HG03196 (cell line): ENCODE data around the gene CATSPER1.
"Not testable (repeated sequence)": the region's sequence is repeated elsewhere in the genome, so short reads cannot be mapped to it uniquely, and the experiment has no call there.

Experiments
- ATAC-seq: cut with Tn5 transposase; IDR thresholded peaks from one replicate; pipeline ENCODE4 v1.9.1; 2021; ENCODE audit not compliant: unreplicated experiment

CATSPER1 gene

GRCh38 chr11:66051766-66052663 is 25.7 kb upstream of the CATSPER1 start, which contains the start of gene SF3B2:
Gene SF3B2 (plus strand): TSS chr11:66052364. CDS start chr11:66052385, 21 bp downstream.
- peak; percentile 91 for ATAC-seq

- no peak for ATAC-seq
Observed at GRCh38 chr11:66051371-66051765, 25.1 kb upstream of the CATSPER1 start.

- no peak for ATAC-seq
Observed at GRCh38 chr11:66050581-66051231, 24.4 kb upstream of the CATSPER1 start.

- no peak for ATAC-seq
Observed at GRCh38 chr11:66048547-66049323, 22.5 kb upstream of the CATSPER1 start, which contains the start of gene GAL3ST3. Gene GAL3ST3 (minus strand): TSS chr11:66049161. CDS start chr11:66045415, 3,746 bp downstream.

GRCh38 chr11:66047541-66048365 is 21.5 kb upstream of the CATSPER1 start:
- ATAC-seq: no peak

- ATAC-seq: no peak
Observed at GRCh38 chr11:66046901-66047300, 20.6 kb upstream of the CATSPER1 start.

GRCh38 chr11:66045177-66045639 is 18.9 kb upstream of the CATSPER1 start:
- no peak for ATAC-seq

GRCh38 chr11:66044757-66045156 is 18.5 kb upstream of the CATSPER1 start:
- no peak for ATAC-seq

- no peak for ATAC-seq
Observed at GRCh38 chr11:66042996-66043906, 17.0 kb upstream of the CATSPER1 start.

- ATAC-seq: no peak
Observed at GRCh38 chr11:66042227-66042995, 16.1 kb upstream of the CATSPER1 start.

GRCh38 chr11:66039765-66040164 is 13.5 kb upstream of the CATSPER1 start:
- no peak for ATAC-seq

- ATAC-seq: no peak
Observed at GRCh38 chr11:66037327-66037726, 11.0 kb upstream of the CATSPER1 start.

GRCh38 chr11:66036334-66036710 is 10.0 kb upstream of the CATSPER1 start:
- no peak for ATAC-seq

GRCh38 chr11:66035653-66036333 is 9.5 kb upstream of the CATSPER1 start:
- ATAC-seq: no peak

GRCh38 chr11:66032957-66033735 is 6.9 kb upstream of the CATSPER1 start:
- ATAC-seq: no peak

- ATAC-seq: not testable (repeated sequence)
Observed at GRCh38 chr11:66023186-66023440, 3.2 kb downstream of the CATSPER1 start.

GRCh38 chr11:66022401-66023185 is 3.7 kb downstream of the CATSPER1 start:
- no peak for ATAC-seq
